ENCODE measurements around the gene AQP12B. TPM values are rescaled to one million over a fixed set of nuclear protein-coding genes. Genes with fewer than 3 reads are reported as not detected.

The AQP12B gene
- total RNA-seq, 8 experiments from 2014 or later = 0.05 to 0.52 (median 0.21) TPM; not detected in 1

GRCh38 chr2:240722796-240723735, 40.4 kb upstream of the AQP12B start:
- in situ Hi-C loops (cut with MboI; ENCODE audit: low pct_unique_long_range_greater_than_20kb in 2 of 9, low sequenced_read_pairs in 9 of 9, unreplicated experiment in 9 of 9) = no loop called here
- Histone ChIP-seq H3K4me3 (no peak overlapping the region), H3K4me1 (replicated peaks in 1 of 2) (no peaks in the 10 kb centered on the region), H3K27ac (no peak overlapping the region)
- peak in 3 of 8 experiments; percentile 2 to 70 (median 7) for ATAC-seq (replicated peaks in 6 of 8)
- 0 to 97% (median 92%) methylated on average over 1 to 8 of the region's 32 CpGs; no CpG with 5 or more reads in 5 of the 10 experiments for WGBS, 10 experiments

GRCh38 chr2:240722376-240722775, 39.7 kb upstream of the AQP12B start:
- Histone ChIP-seq H3K4me1 (replicated peaks in 1 of 2) (no peaks in the 10 kb centered on the region), H3K27ac (no peak overlapping the region), H3K4me3 (no peak overlapping the region)
- 86% methylated on average over 5 of the region's 16 CpGs; no CpG with 5 or more reads in 9 of the 10 experiments for WGBS, 10 experiments
- in situ Hi-C loops (cut with MboI; ENCODE audit: low pct_unique_long_range_greater_than_20kb in 2 of 9, low sequenced_read_pairs in 9 of 9, unreplicated experiment in 9 of 9) = no loop called here
- no peak for ATAC-seq (replicated peaks in 6 of 8)

- H3K4me1 ChIP-seq (replicated peaks in 1 of 2) = no peaks in the 10 kb centered on the region
- WGBS, 10 experiments = 100% methylated on average over 1 of the region's 20 CpGs; no CpG with 5 or more reads in 9 of the 10 experiments
- in situ Hi-C loops (cut with MboI; ENCODE audit: low pct_unique_long_range_greater_than_20kb in 2 of 9, low sequenced_read_pairs in 9 of 9, unreplicated experiment in 9 of 9) = no loop called here
- no peak overlapping the region for H3K4me3 ChIP-seq
- no peak overlapping the region for H3K27ac ChIP-seq
- no peak for ATAC-seq (replicated peaks in 6 of 8)
These were observed 39.0 kb upstream of the AQP12B start for GRCh38 chr2:240721596-240722180.

- no peaks in the 10 kb centered on the region for H3K4me1 ChIP-seq (replicated peaks in 1 of 2)
- WGBS, 10 experiments = 0 to 100% (median 50%) methylated on average over 1 to 4 of the region's 25 CpGs; no CpG with 5 or more reads in 3 of the 10 experiments
- no peak overlapping the region for H3K27ac ChIP-seq
- H3K4me3 ChIP-seq = no peak overlapping the region
- ATAC-seq (replicated peaks in 6 of 8) = peak in 3 of 8 experiments; percentile 37 to 94 (median 88)
- in situ Hi-C loops (cut with MboI; ENCODE audit: low pct_unique_long_range_greater_than_20kb in 2 of 9, low sequenced_read_pairs in 9 of 9, unreplicated experiment in 9 of 9) = no loop called here
These were observed 38.3 kb upstream of the AQP12B start for GRCh38 chr2:240720686-240721595.

DNA sequence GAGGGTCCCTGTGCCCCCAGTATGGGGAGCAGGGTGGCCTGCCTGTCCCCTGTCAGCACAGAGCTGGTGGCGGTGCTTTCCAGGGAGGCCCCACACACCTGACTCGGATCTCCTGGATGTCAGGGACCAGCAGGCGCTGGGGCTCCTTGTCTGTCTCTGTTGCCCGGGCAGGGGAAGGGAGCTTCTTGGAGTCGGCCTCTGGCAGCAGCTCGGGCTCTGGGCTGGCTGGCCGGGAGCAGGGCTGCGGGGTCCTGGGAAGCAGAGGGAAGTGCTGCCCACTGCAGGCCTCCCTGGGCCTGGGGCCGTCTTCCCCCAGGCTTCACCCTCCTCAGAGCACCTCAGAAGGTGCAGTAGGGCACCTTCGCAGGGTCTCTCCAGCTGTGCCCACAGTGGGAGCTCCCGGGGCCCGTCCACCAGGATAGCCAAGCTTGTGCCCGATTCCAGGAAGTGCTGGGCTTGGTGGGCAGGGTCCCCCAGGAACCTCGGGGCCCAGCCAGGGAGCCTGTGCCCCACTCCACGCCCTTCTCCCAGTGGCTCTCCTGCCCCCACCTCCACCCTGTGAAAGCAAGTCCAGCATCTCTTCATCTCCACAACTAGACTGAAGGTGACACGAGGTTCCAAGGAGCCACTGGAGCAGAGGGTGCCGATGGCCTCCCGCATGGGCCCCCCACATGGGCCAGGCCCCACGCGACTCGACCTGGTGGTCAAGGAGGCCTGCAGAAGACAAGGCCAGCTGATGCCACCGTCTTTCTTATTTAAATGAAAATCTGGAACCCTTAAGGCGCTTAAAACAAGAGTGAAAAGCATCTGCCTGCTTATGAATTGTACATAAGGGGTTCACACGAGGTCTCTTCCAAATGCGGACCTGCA, 37.2 kb upstream of the AQP12B start:
- H3K27ac ChIP-seq = no peak overlapping the region
- H3K4me3 ChIP-seq = no peak overlapping the region
- no peaks in the 10 kb centered on the region for H3K4me1 ChIP-seq (replicated peaks in 1 of 2)
- in situ Hi-C loops (cut with MboI; ENCODE audit: low pct_unique_long_range_greater_than_20kb in 2 of 9, low sequenced_read_pairs in 9 of 9, unreplicated experiment in 9 of 9) = no loop called here
- ATAC-seq (replicated peaks in 6 of 8) = no peak
- WGBS, 10 experiments = 0 to 100% (median 56%) methylated on average over 1 to 8 of the region's 25 CpGs; no CpG with 5 or more reads in 3 of the 10 experiments

GRCh38 chr2:240718896-240719490, 36.3 kb upstream of the AQP12B start:
- in situ Hi-C loops (cut with MboI; ENCODE audit: low pct_unique_long_range_greater_than_20kb in 2 of 9, low sequenced_read_pairs in 9 of 9, unreplicated experiment in 9 of 9) = no loop called here
- no peak for ATAC-seq (replicated peaks in 6 of 8)
- Histone ChIP-seq H3K4me1 (replicated peaks in 1 of 2) (no peaks in the 10 kb centered on the region), H3K4me3 (no peak overlapping the region), H3K27ac (no peak overlapping the region)
- WGBS, 10 experiments = 59 to 100% (median 87%) methylated on average over 1 to 6 of the region's 25 CpGs; no CpG with 5 or more reads in 5 of the 10 experiments

DNA sequence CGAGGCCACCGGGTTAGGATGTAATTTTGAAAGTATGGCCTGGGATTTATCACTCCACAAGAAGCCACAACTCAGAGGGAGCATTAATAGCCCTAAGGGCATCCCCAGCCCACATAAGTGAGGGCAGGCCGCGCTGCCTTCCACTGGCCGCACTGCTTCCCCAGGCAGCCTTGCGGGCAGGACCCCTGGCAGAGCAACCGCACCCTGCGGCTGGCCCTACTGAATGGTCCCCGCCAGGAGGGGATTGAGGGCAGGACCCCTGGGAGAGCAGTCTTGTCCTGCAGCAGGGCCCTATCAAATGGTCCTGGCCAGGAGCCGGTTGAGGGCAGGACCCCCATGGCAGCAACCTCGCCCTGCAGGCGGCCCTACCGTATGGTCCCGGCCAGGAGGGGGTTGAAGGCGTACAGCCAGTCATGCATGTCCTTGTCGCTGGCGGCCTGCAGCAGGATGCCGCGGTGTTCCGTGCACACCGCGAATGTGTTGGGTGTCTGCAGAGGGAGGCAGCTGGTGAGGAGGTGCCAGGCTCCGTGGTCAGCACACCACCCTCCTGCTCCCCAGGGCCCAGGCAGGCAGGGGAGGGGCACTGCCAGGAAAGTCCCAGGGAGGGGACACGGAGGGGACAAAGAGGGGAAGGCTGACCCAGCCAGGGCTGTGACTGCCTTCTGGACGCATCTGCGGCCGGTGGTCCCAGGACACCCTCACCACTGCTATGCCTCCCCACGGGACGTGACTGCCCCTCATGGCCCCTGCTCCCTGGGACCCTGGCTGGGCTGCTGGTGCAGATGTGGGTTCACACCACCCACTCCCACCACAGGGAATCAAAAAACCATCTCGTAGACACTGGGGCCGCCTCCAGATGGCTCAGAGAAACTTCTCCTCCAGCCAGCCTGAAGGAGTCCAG, 35.2 kb upstream of the AQP12B start:
- Histone ChIP-seq H3K4me3 (no peak overlapping the region), H3K4me1 (replicated peaks in 1 of 2) (no peaks in the 10 kb centered on the region), H3K27ac (no peak overlapping the region)
- WGBS, 10 experiments = 0 to 100% (median 100%) methylated on average over 1 to 3 of the region's 31 CpGs; no CpG with 5 or more reads in 4 of the 10 experiments
- in situ Hi-C loops (cut with MboI; ENCODE audit: low pct_unique_long_range_greater_than_20kb in 2 of 9, low sequenced_read_pairs in 9 of 9, unreplicated experiment in 9 of 9) = no loop called here
- ATAC-seq (replicated peaks in 6 of 8) = no peak

- Histone ChIP-seq H3K27ac (no peak overlapping the region), H3K4me1 (replicated peaks in 1 of 2) (no peaks in the 10 kb centered on the region), H3K4me3 (no peak overlapping the region)
- no peak for ATAC-seq (replicated peaks in 6 of 8)
- WGBS, 10 experiments = 33 to 100% (median 92%) methylated on average over 2 to 5 of the region's 18 CpGs; no CpG with 5 or more reads in 5 of the 10 experiments
- in situ Hi-C loops (cut with MboI; ENCODE audit: low pct_unique_long_range_greater_than_20kb in 2 of 9, low sequenced_read_pairs in 9 of 9, unreplicated experiment in 9 of 9) = no loop called here
These were observed 34.5 kb upstream of the AQP12B start for GRCh38 chr2:240717181-240717641.

DNA sequence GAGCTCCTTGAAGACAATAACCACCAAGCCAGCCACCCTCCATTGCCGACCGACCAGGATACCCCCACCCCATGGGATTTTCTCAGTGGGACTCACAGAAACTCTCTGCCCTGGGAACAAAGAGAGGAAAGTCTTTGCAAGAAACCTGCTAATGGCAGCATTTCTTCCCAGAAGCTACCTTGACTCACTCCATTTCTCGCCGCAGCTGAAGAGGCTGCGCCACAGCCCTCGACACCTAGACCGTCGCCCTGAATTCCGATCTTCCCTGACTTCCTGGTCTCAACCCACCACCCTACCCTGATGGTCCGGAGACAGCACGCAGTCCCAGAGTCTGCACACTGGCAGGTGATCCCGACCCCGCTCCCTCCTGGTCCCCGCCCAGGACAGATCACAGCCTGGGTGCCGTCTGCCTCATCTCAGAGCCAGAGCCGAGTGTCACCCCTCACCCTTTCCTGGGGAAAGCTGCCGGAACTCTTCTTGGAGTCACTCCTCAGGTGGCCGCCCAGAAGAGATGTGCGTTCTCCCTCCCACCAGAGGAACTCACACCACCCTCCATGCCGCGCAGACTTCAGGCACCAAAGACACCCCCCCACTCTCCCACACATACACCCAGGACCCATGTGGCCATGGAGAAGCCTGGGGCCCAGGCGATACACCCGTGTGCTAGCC, 33.6 kb upstream of the AQP12B start:
- in situ Hi-C loops (cut with MboI; ENCODE audit: low pct_unique_long_range_greater_than_20kb in 2 of 9, low sequenced_read_pairs in 9 of 9, unreplicated experiment in 9 of 9) = no loop called here
- no peak for ATAC-seq (replicated peaks in 6 of 8)
- no peak overlapping the region for H3K27ac ChIP-seq
- H3K4me3 ChIP-seq = no peak overlapping the region
- WGBS, 10 experiments = 45 to 100% (median 90%) methylated on average over 1 to 9 of the region's 23 CpGs; no CpG with 5 or more reads in 2 of the 10 experiments
- H3K4me1 ChIP-seq (replicated peaks in 1 of 2) = no peaks in the 10 kb centered on the region

- peak in 5 of 8 experiments; percentile 5 to 19 (median 16) for ATAC-seq (replicated peaks in 6 of 8)
- Histone ChIP-seq H3K4me3 (no peak overlapping the region), H3K27ac (no peak overlapping the region), H3K4me1 (replicated peaks in 1 of 2) (no peaks in the 10 kb centered on the region)
- in situ Hi-C loops (cut with MboI; ENCODE audit: low pct_unique_long_range_greater_than_20kb in 2 of 9, low sequenced_read_pairs in 9 of 9, unreplicated experiment in 9 of 9) = no loop called here
- WGBS, 10 experiments = 14 to 100% (median 86%) methylated on average over 1 to 12 of the region's 23 CpGs; no CpG with 5 or more reads in 7 of the 10 experiments
These were observed 32.4 kb upstream of the AQP12B start for GRCh38 chr2:240714747-240715725.

Measured in motor neuron (in vitro differentiated cells).